HG03280 (cell line): ENCODE measurements around the gene RNF113B.

Experiments used
- ATAC-seq: cut with Tn5 transposase; IDR thresholded peaks from one replicate; pipeline ENCODE4 v1.9.1; 2021; ENCODE audit warnings: mild to moderate bottlenecking, moderate library complexity; ENCODE audit not compliant: unreplicated experiment

Gene RNF113B

DNA sequence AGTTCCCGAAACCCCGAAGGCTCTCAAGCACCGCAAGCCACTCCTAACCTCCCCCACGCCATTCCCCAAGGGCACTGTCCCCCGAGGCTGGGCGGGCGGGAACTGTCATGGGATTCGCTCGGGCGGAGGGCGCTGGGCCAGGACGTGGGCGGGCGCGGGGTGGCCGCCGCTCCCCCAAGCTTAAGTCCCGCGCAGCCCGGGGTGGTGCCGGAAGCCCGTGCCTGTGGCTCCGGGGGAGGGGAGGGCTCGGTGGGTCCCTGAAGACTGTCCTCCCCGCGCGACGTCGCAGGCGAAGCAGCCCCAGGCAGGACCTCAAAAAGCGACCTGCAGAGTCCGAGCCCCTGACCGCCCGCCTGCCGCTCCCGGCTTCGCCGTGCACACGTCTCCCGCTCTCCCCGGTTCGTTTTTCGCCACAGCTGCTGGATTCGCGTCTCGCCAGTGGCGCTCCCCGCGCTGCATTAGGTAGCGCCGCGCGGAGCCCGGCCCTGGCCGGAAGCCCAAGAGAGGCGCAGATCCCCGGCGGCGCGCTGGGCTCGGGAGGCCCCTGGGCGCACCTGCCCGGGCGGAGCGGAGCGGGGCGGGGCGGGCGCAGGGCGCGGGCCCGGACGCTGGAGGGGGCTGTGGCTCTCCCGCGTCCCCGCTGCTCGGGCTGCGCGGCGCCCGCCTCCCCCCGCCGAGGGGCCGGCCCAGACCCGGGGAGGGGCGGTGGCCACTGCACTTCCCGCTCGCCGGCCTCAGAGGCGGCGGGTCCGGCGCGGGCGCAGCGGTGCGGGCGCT lies 34.5 kb downstream of the RNF113B start, which contains the start of gene FARP1:
Gene FARP1, plus strand, starts transcription at position 715 of the 777 bp plus-strand sequence. CDS start 70,149 bp downstream, outside the sequence.
- ATAC-seq: peak; percentile 79

DNA sequence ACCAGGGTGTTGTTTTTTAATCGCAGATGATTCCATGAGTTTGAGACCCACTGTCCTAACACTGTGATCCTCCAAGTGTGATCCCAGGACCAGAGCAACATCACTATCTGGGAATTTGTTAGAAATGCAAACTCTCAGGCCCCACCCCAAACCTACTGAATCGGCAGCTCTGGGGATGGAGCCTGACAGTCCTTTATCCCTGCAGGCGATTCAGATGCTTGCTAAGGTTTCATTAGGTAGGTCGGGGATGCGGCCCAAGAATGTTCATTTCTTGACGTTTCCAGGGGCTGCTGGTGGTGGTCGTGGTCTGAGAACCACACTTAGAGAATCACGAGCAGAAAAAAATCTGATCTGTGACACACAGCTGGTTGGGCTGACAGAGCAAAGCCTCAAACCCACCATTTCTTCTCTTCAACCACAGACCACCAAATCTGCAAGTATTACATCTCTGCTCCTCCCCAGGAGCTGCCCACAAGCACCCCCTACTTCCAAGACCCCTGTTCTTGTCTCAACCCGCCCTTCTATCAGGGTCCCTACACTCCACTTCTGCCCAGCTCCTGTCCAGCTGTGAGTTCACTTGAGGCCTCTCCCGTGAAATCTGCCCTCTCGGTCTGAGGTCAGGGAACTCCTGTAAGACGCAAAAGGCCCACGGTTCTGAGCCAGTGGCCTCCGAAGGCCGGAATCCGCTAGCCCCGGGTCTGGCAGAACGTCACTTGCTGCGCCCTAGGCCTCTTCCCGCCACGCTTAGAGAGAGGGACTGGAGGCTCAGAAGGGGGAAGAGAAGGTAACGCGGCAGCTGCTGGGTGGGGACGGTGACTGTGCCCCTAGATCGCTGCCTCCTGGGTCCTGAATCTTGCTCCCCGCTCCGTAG lies 35.3 kb downstream of the RNF113B start:
- no peak for ATAC-seq

DNA sequence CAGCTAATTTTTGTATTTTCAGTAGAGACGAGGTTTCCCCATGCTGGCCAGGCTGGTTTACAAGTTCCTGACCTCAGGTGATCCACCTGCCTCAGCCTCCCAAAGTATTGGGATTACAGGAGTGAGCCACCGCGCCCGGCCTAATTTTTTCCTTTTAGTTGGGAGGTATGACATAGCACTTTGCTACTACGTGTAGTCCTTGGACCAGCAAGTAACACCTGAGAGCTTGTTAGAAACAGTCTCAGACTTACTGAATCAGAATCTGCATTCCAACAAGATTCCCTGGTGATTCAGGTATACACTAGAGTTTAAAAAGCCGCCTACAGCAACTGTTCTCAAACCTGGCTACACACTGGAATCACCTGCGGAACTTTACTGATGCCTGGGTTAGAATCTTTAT lies 36.0 kb downstream of the RNF113B start:
- ATAC-seq: no peak

DNA sequence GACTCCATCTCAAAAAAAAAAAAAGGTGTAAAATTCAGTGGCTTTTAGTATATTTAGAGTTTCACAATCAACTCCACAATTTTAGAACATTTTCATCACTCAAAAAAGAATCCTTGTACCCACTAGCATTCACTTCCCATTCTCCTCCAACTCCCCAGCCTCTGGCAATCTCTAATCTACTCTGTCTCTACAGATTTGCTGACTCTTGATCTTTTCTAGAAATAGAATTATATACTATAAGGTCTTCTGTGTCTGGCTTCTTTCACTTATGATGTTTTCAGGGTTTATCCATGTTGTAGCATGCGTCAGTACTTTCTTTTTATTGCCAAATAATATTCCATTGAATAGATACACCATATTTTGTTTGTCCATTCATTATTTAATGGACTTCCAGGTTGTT lies 42.2 kb downstream of the RNF113B start:
- ATAC-seq: no peak

DNA sequence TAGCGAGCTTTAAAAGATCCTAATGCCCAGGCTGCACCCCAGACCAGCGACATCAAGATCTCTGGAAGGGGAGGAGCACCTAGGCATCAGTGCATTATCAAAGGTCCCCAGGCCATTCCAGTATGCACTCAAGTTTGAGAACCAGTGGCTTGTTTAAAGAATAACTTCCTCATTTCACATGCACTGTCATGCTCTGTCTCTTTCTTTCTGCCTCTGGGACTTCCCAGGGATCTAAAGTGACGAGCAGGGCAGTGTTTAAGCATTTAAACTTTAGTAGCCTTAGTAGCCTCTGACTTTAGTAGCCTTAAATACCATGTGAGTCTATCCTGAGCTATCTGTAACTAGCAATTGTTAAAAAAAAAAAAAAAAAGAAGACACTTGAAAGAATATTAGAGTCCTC lies 43.1 kb downstream of the RNF113B start:
- no peak for ATAC-seq

DNA sequence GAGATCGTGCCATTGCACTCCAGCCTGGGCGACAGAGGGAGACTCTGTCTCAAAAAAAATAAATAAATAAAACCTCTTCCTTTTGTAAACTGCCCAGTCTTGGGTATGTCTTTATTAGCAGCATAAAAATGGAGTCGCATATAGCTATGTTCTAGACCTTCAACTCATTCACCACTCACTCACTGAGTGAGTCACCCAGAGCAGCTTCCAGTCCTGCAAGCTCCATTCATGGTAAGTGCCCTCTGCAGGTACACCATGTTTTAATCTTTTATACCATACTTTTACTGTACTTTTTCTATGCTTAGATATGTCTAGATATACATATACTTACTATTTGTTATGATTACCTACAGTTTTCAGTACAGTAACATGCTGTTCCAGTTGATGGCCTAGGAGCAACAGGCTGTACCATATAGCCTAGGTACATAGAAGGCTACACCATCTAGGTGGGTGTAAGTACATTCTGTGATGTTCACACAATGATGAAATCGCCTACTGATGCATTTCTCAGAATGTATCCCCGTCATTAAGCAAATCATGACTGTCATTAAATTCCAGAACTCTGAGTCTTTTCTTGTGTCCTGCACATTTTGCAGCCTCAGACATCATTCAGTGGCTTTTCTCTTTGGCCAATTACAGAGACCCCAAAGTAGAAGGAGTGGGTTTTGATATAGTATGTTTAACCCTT lies 47.9 kb downstream of the RNF113B start:
- no peak for ATAC-seq
